Measurements from ENCODE around the gene TECTA.

The TECTA gene

DNA sequence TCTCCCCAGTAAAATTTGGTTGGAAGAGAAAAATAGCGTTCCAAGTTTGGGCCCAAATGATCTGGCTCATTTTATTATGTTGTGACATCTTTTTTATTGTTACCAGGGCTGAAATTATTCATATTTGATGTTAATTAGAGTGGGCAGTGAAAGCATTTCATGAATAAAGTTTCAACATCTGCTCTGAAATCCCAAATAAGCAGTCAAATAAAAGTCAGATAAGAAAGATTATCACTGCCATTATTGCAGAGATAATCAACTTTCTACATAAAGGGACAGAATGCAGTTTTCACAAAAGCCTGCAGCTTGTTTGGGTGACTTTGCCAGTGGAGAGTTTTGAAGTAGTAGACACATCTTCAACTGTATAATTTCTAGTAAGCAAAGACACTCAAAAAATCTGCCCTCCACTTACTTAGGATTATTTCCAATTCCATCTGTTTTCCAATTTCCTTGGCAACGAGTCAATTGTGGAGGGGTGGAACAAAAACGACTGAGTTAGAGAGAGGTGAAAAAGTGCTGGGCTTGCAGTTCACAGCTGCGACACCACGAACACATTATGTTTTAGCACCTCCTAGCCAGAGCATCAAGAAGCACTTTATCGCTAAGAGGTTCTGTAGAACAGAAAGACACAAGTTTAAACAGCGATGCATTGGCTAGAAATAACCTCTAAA is 9.0 kb downstream of the TECTA start:
- DNase-seq: no peak
- Histone ChIP-seq H3K4ac (ENCODE audit: low read depth in 1 of 2, low read length in 2 of 2) (no peak overlapping the region), H2AK5ac (ENCODE audit: low read length, severe bottlenecking) (no peak overlapping the region), H3K23ac (ENCODE audit: low read length in 2 of 2) (no peak overlapping the region), H2AFZ (ENCODE audit: low read depth, low read length) (no peak overlapping the region), H3K14ac (ENCODE audit: low read length in 2 of 2) (no peak overlapping the region), H4K91ac (ENCODE audit: low read length) (no peak overlapping the region), H2BK15ac (ENCODE audit: low read depth, poor library complexity, severe bottlenecking) (no peak overlapping the region), H3K27me3 (ENCODE audit: control insufficient read depth in 1 of 2, insufficient read depth in 1 of 2, low read length in 2 of 2) (peaks cover 19 to 43% of the 10 kb centered on the region in 2 experiments), H3K79me1 (replicated peaks; ENCODE audit: low read length, poor library complexity, severe bottlenecking) (no peaks in the 10 kb centered on the region), H2BK12ac (ENCODE audit: low read length in 2 of 2) (no peak overlapping the region), H3K36me3 (ENCODE audit: control insufficient read depth in 1 of 2, insufficient read depth in 2 of 2, low read depth in 1 of 2, low read length in 2 of 2) (no peaks in the 10 kb centered on the region), H3K4me2 (ENCODE audit: low read length, poor library complexity, severe bottlenecking) (no peak overlapping the region), H2BK5ac (ENCODE audit: low read depth, low read length, poor library complexity, severe bottlenecking) (no peak overlapping the region), H3K18ac (ENCODE audit: low read depth in 1 of 2, low read length in 2 of 2) (no peak overlapping the region), H2BK120ac (ENCODE audit: low read depth, low read length) (no peak overlapping the region), H3K4me1 (ENCODE audit: control insufficient read depth, insufficient read depth, low read depth, low read length) (no peaks in the 10 kb centered on the region), H3K27ac (ENCODE audit: low read length, poor library complexity, severe bottlenecking) (no peak overlapping the region), H4K8ac (ENCODE audit: low read length) (no peak overlapping the region), H3K4me3 (ENCODE audit: insufficient read depth in 1 of 2, low read depth in 1 of 2, low read length in 2 of 2) (no peak overlapping the region), H3K9me3 (ENCODE audit: control insufficient read depth, low read length) (no peaks in the 10 kb centered on the region), H3K9ac (ENCODE audit: low read length) (no peak overlapping the region)
- WGBS: 84% methylated on average over 7 of the region's 7 CpGs

DNA sequence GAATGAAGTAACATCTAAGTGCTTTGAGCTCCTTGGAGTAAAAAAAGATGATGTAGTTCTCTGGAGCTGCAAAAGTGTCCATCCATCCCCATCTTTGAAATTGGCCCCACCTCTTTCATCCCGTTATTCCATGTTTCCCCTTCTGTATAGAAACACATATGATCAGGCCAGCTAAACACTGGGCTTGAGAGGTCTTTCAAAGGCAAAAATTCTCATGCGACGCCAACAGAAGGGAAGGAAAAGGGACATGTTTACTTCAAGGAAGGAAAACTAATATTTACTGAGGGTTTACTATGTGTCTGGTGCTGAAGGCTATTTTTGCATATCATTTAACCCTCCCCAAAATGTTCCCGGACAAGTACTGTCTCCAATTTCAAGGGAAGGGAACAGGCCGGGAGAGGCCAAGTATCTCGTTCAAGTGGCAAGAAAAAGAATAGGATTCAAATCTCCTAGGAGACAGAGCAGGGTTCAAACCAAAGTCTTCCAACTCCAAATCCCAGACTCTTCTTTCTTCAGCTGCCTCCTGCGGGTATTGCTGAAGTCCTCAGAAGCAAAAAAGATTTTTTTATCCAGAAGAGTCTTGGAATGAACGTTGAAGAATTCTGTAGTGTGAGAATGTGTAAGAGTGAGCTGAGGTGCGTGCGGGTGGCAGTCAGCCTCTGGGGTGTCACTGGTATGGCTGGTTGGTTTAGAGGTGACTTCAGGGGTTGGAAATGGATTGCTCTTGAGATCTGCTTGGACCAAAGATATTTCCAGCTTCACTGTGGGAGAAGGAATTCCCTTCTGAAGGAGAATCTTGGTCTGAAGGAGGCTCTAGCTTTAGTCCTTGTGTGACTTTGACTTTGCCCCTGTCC is 10.1 kb downstream of the TECTA start:
- no peak for DNase-seq
- H4K91ac ChIP-seq (ENCODE audit: low read length): no peak overlapping the region
- H3K23ac ChIP-seq (ENCODE audit: low read length in 2 of 2): no peak overlapping the region
- H2AK5ac ChIP-seq (ENCODE audit: low read length, severe bottlenecking): no peak overlapping the region
- no peak overlapping the region for H3K18ac ChIP-seq (ENCODE audit: low read depth in 1 of 2, low read length in 2 of 2)
- no peak overlapping the region for H2AFZ ChIP-seq (ENCODE audit: low read depth, low read length)
- H3K4me1 ChIP-seq (ENCODE audit: control insufficient read depth, insufficient read depth, low read depth, low read length): no peaks in the 10 kb centered on the region
- H2BK120ac ChIP-seq (ENCODE audit: low read depth, low read length): no peak overlapping the region
- no peak overlapping the region for H2BK5ac ChIP-seq (ENCODE audit: low read depth, low read length, poor library complexity, severe bottlenecking)
- no peak overlapping the region for H4K8ac ChIP-seq (ENCODE audit: low read length)
- H3K4me3 ChIP-seq (ENCODE audit: insufficient read depth in 1 of 2, low read depth in 1 of 2, low read length in 2 of 2): no peak overlapping the region
- H3K4me2 ChIP-seq (ENCODE audit: low read length, poor library complexity, severe bottlenecking): no peak overlapping the region
- H2BK15ac ChIP-seq (ENCODE audit: low read depth, poor library complexity, severe bottlenecking): no peak overlapping the region
- H3K27ac ChIP-seq (ENCODE audit: low read length, poor library complexity, severe bottlenecking): no peak overlapping the region
- peaks cover 19 to 33% of the 10 kb centered on the region in 2 experiments for H3K27me3 ChIP-seq (ENCODE audit: control insufficient read depth in 1 of 2, insufficient read depth in 1 of 2, low read length in 2 of 2)
- H3K14ac ChIP-seq (ENCODE audit: low read length in 2 of 2): no peak overlapping the region
- no peaks in the 10 kb centered on the region for H3K79me1 ChIP-seq (replicated peaks; ENCODE audit: low read length, poor library complexity, severe bottlenecking)
- H3K4ac ChIP-seq (ENCODE audit: low read depth in 1 of 2, low read length in 2 of 2): no peak overlapping the region
- WGBS: 83% methylated on average over 7 of the region's 10 CpGs
- no peak overlapping the region for H3K9ac ChIP-seq (ENCODE audit: low read length)
- no peaks in the 10 kb centered on the region for H3K9me3 ChIP-seq (ENCODE audit: control insufficient read depth, low read length)
- no peak overlapping the region for H2BK12ac ChIP-seq (ENCODE audit: low read length in 2 of 2)
- no peaks in the 10 kb centered on the region for H3K36me3 ChIP-seq (ENCODE audit: control insufficient read depth in 1 of 2, insufficient read depth in 2 of 2, low read depth in 1 of 2, low read length in 2 of 2)

DNA sequence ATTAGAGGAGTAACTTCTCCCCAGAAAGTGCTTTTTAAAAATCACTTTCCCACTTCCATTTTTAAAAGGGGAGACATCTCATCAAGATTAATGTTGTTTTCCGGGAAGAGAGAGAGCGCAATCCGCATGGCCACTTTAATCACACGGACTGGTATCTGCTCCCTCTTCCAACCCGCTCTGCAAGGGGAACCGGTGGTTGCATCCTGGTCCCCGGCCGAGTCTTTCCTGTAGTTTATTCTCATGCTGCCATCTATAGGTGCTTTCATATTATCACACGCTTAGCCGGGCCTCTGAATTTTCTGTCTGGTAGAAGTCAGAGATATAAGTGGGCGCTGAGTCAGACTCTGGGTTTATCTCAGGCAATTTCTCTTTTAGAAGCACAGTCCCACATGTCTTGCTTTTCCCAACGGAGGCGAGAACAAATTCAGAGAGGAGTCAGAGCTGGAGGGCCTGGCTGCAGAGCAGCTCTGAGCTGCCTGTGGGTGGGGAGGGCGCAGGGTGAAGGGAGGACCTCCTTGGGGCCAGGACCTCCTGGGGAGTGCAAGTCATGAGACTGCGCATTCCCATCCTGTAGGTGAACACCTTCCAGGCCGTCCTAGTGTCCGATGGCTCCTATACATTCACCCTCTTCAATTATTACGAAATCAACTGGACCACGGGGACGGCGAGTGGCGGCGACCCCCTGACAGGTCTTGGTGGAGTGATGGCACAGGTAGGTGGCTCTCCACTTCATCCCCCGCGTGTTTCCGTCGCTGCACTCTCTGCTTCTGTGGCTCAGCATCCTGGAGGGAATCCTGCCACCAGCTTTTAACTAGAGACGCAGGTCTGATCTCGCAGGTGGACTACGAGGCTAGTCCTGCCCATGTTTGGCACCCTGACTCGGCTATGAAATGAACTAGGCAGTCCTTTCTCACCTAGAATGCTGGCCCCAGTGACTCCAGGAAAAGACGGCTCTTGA is 11.7 kb downstream of the TECTA start:
- Histone ChIP-seq H3K23ac (ENCODE audit: low read length in 2 of 2) (no peak overlapping the region), H3K9ac (ENCODE audit: low read length) (no peak overlapping the region), H3K4me3 (ENCODE audit: insufficient read depth in 1 of 2, low read depth in 1 of 2, low read length in 2 of 2) (no peak overlapping the region), H2BK5ac (ENCODE audit: low read depth, low read length, poor library complexity, severe bottlenecking) (no peak overlapping the region), H3K18ac (ENCODE audit: low read depth in 1 of 2, low read length in 2 of 2) (peak overlapping the region in 1 of 2 experiments; percentile 11), H2BK120ac (ENCODE audit: low read depth, low read length) (no peak overlapping the region), H3K4me2 (ENCODE audit: low read length, poor library complexity, severe bottlenecking) (no peak overlapping the region), H4K91ac (ENCODE audit: low read length) (no peak overlapping the region), H3K79me1 (replicated peaks; ENCODE audit: low read length, poor library complexity, severe bottlenecking) (no peaks in the 10 kb centered on the region), H3K27me3 (ENCODE audit: control insufficient read depth in 1 of 2, insufficient read depth in 1 of 2, low read length in 2 of 2) (peaks cover 19 to 29% of the 10 kb centered on the region in 2 experiments), H4K8ac (ENCODE audit: low read length) (no peak overlapping the region), H3K4ac (ENCODE audit: low read depth in 1 of 2, low read length in 2 of 2) (no peak overlapping the region), H3K27ac (ENCODE audit: low read length, poor library complexity, severe bottlenecking) (no peak overlapping the region), H2BK15ac (ENCODE audit: low read depth, poor library complexity, severe bottlenecking) (no peak overlapping the region), H3K36me3 (ENCODE audit: control insufficient read depth in 1 of 2, insufficient read depth in 2 of 2, low read depth in 1 of 2, low read length in 2 of 2) (no peaks in the 10 kb centered on the region), H3K14ac (ENCODE audit: low read length in 2 of 2) (peak overlapping the region in 1 of 2 experiments; percentile 1), H2AFZ (ENCODE audit: low read depth, low read length) (peak overlapping the region; percentile 49), H3K4me1 (ENCODE audit: control insufficient read depth, insufficient read depth, low read depth, low read length) (no peaks in the 10 kb centered on the region), H2AK5ac (ENCODE audit: low read length, severe bottlenecking) (no peak overlapping the region), H2BK12ac (ENCODE audit: low read length in 2 of 2) (no peak overlapping the region), H3K9me3 (ENCODE audit: control insufficient read depth, low read length) (no peaks in the 10 kb centered on the region)
- WGBS: 58% methylated on average over 32 of the region's 32 CpGs
- peak; percentile 84 for DNase-seq
